Neural cell (in vitro differentiated cells): ENCODE measurements around the gene SLC2A13. TPM values are rescaled to one million over a fixed set of nuclear protein-coding genes. Genes with fewer than 3 reads are reported as not detected.

Source experiments
- H2AFZ ChIP-seq: fragments of 200-600, 300-800 bp; sonication (generic), shearing (Covaris generic); 2 replicates; pipeline ENCODE4 v1.6.0; 2014; ENCODE audit warnings: low read depth, mild to moderate bottlenecking, antibody characterized with exemption, low read length, moderate library complexity
- H3F3A ChIP-seq: fragments of 200-600 bp; shearing (Covaris generic); 2 replicates; pipeline ENCODE4 v1.6.1; 2016; ENCODE audit warnings: mild to moderate bottlenecking, moderate library complexity, mixed read lengths, antibody characterized with exemption, low read length; ENCODE audit not compliant: insufficient read depth, poor library complexity, severe bottlenecking
- H3K27ac ChIP-seq: fragments of 200-600, 300-800 bp; sonication (generic), shearing (Covaris generic); 2 replicates; pipeline ENCODE4 v1.5.1; 2014; ENCODE audit warnings: mild to moderate bottlenecking, low read length, moderate library complexity
- H3K27me3 ChIP-seq: fragments of 300-800, 200-600 bp; sonication (generic), shearing (Covaris generic); 2 replicates; pipeline ENCODE4 v1.6.0; 2014; ENCODE audit warnings: mild to moderate bottlenecking, low read depth, low read length, moderate library complexity; ENCODE audit not compliant: insufficient read depth
- H3K36me3 ChIP-seq: fragments of 300-800, 200-600 bp; sonication (generic), shearing (Covaris generic); 2 replicates; pipeline ENCODE4 v1.5.1; 2014; ENCODE audit warnings: mild to moderate bottlenecking, antibody characterized with exemption, low read length, moderate library complexity; ENCODE audit not compliant: insufficient read depth
- H3K4me2 ChIP-seq: fragments of 300-800, 200-600 bp; sonication (generic), shearing (Covaris generic); 2 replicates; pipeline ENCODE4 v1.6.0; 2014; ENCODE audit warnings: mild to moderate bottlenecking, low read length
- H3K4me3 ChIP-seq: fragments of 300-800, 200-600 bp; sonication (generic), shearing (Covaris generic); 2 replicates; pipeline ENCODE4 v1.5.1; 2014; ENCODE audit warnings: mild to moderate bottlenecking, low read length, moderate library complexity
- H3K79me2 ChIP-seq: fragments of 200-600 bp; shearing (Covaris generic); replicated peaks from 2 replicates; pipeline ENCODE4 v1.6.0; 2014; ENCODE audit warnings: mild to moderate bottlenecking, low read length, moderate library complexity; ENCODE audit not compliant: insufficient read depth
- H3K9ac ChIP-seq: fragments of 300-800, 200-600 bp; sonication (generic), shearing (Covaris generic); 2 replicates; pipeline ENCODE4 v1.6.1; 2016; ENCODE audit warnings: mild to moderate bottlenecking, low read length, mixed read lengths
- H3K9me2 ChIP-seq: fragments of 200-600 bp; shearing (Covaris generic); 2 replicates; pipeline ENCODE4 v1.6.1; 2016; ENCODE audit warnings: mild to moderate bottlenecking, low read length, mixed read lengths; ENCODE audit not compliant: insufficient read depth
- H3K9me3 ChIP-seq: fragments of 200-600, 300-800 bp; sonication (generic), shearing (Covaris generic); 2 replicates; pipeline ENCODE4 v1.6.1; 2016; ENCODE audit warnings: mild to moderate bottlenecking, mixed run types, low read length, moderate library complexity, mixed read lengths
- H4K20me1 ChIP-seq: fragments of 200-600 bp; shearing (Covaris generic); 2 replicates; pipeline ENCODE4 v1.6.1; 2016; ENCODE audit warnings: mild to moderate bottlenecking, mixed run types; ENCODE audit not compliant: insufficient read depth
- EP300 ChIP-seq: fragments of 450-650 bp; conservative IDR thresholded peaks from 2 replicates; pipeline ENCODE4 v1.6.1; 2014; ENCODE audit warnings: antibody characterized with exemption, mild to moderate bottlenecking, moderate library complexity; ENCODE audit not compliant: poor library complexity, severe bottlenecking
- EZH2 ChIP-seq: fragments of 200-600, 300-800 bp; shearing (Covaris generic), sonication (generic); IDR thresholded peaks from 2 replicates; pipeline ENCODE4 v1.6.1; 2014; ENCODE audit warnings: antibody characterized with exemption, low read length, borderline replicate concordance, mild to moderate bottlenecking; ENCODE audit not compliant: insufficient read depth, poor library complexity, severe bottlenecking
- MXI1 ChIP-seq: fragments of 450-650 bp; conservative IDR thresholded peaks from 2 replicates; pipeline ENCODE4 v1.6.1; 2014; ENCODE audit warnings: antibody characterized with exemption, mild to moderate bottlenecking; ENCODE audit not compliant: poor library complexity, severe bottlenecking
- POLR2AphosphoS5 ChIP-seq: IDR thresholded peaks from 2 replicates; pipeline ENCODE4 v1.6.1; 2012
- RAD21 ChIP-seq: fragments of 450-650 bp; conservative IDR thresholded peaks from 2 replicates; pipeline ENCODE4 v1.6.1; 2014; ENCODE audit warnings: antibody characterized with exemption, mild to moderate bottlenecking, moderate library complexity
- REST ChIP-seq: IDR thresholded peaks from 2 replicates; pipeline ENCODE4 v1.6.1; 2012; ENCODE audit warnings: borderline replicate concordance
- SMC3 ChIP-seq: fragments of 450-650 bp; conservative IDR thresholded peaks from 2 replicates; pipeline ENCODE4 v1.6.1; 2014; ENCODE audit warnings: antibody characterized with exemption, mild to moderate bottlenecking, moderate library complexity; ENCODE audit not compliant: poor library complexity
- TAF1 ChIP-seq: IDR thresholded peaks from 2 replicates; pipeline ENCODE4 v1.6.1; 2012; ENCODE audit warnings: low read depth
- polyA plus RNA-seq: library from polyadenylated mRNA; depleted of rRNA; stranded (reverse); fragments of >200 nt; gene quantifications from 2 replicates; pipeline ENCODE4 v1.2.3, GENCODE V29; 2014
- TF ChIP-seq, protein P1 (sequence below): fragments of 450-650 bp; IDR thresholded peaks from 2 replicates; pipeline ENCODE4 v1.5.1; 2014; ENCODE audit warnings: antibody characterized with exemption, mild to moderate bottlenecking, moderate library complexity; ENCODE audit not compliant: poor library complexity, severe bottlenecking

SLC2A13 gene
- polyA plus RNA-seq, 1 donor from 2014 or later: 10.7 TPM

GRCh38 chr12:39919790-39920189 lies 186.1 kb downstream of the SLC2A13 start:
- H3K27ac ChIP-seq: no peak overlapping the region
- no peaks in the 10 kb centered on the region for H3K27me3 ChIP-seq
- no peaks in the 10 kb centered on the region for H3K9me2 ChIP-seq
- no peaks in the 10 kb centered on the region for H4K20me1 ChIP-seq
- H3K36me3 ChIP-seq: no peaks in the 10 kb centered on the region
- H3K4me3 ChIP-seq: no peak overlapping the region
- H3K79me2 ChIP-seq: no peaks in the 10 kb centered on the region
- H3K9ac ChIP-seq: no peak overlapping the region
- H2AFZ ChIP-seq: no peak overlapping the region
- TF ChIP-seq RAD21 (no peak), POLR2AphosphoS5 (no peak), MXI1 (no peak), EZH2 (no peak), TAF1 (no peak), REST (no peak), SMC3 (no peak), EP300 (no peak)
- TF ChIP-seq, protein P1, sequence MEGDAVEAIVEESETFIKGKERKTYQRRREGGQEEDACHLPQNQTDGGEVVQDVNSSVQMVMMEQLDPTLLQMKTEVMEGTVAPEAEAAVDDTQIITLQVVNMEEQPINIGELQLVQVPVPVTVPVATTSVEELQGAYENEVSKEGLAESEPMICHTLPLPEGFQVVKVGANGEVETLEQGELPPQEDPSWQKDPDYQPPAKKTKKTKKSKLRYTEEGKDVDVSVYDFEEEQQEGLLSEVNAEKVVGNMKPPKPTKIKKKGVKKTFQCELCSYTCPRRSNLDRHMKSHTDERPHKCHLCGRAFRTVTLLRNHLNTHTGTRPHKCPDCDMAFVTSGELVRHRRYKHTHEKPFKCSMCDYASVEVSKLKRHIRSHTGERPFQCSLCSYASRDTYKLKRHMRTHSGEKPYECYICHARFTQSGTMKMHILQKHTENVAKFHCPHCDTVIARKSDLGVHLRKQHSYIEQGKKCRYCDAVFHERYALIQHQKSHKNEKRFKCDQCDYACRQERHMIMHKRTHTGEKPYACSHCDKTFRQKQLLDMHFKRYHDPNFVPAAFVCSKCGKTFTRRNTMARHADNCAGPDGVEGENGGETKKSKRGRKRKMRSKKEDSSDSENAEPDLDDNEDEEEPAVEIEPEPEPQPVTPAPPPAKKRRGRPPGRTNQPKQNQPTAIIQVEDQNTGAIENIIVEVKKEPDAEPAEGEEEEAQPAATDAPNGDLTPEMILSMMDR: no peak
- H3K4me2 ChIP-seq: no peak overlapping the region
- H3F3A ChIP-seq: no peaks in the 10 kb centered on the region
- no peaks in the 10 kb centered on the region for H3K9me3 ChIP-seq

GRCh38 chr12:39915249-39915648 lies 190.6 kb downstream of the SLC2A13 start:
- H3K9me3 ChIP-seq: no peaks in the 10 kb centered on the region
- H3K4me2 ChIP-seq: no peak overlapping the region
- H3K36me3 ChIP-seq: no peaks in the 10 kb centered on the region
- TF ChIP-seq EZH2: no peak
- TF ChIP-seq TAF1: no peak
- TF ChIP-seq SMC3: no peak
- no peak for TF ChIP-seq EP300
- TF ChIP-seq POLR2AphosphoS5: no peak
- no peak for TF ChIP-seq REST
- no peak for TF ChIP-seq RAD21
- TF ChIP-seq MXI1: no peak
- H3K9me2 ChIP-seq: no peaks in the 10 kb centered on the region
- no peaks in the 10 kb centered on the region for H3K27me3 ChIP-seq
- no peaks in the 10 kb centered on the region for H4K20me1 ChIP-seq
- H3F3A ChIP-seq: no peaks in the 10 kb centered on the region
- no peak overlapping the region for H2AFZ ChIP-seq
- no peaks in the 10 kb centered on the region for H3K79me2 ChIP-seq
- H3K27ac ChIP-seq: no peak overlapping the region
- no peak overlapping the region for H3K9ac ChIP-seq
- no peak overlapping the region for H3K4me3 ChIP-seq
